Measurements from ENCODE around the gene DMAC2.

- TF ChIP-seq FOXP1 (IDR thresholded peaks at IDR 0.05) (no peak), FOXP1 (CRISPR knock-in tag; IDR thresholded peaks at IDR 0.05) (no peak), ZNF263 (CRISPR knock-in tag; IDR thresholded peaks at IDR 0.05) (no peak), RFX1 (IDR thresholded peaks at IDR 0.05) (no peak), POLR2A (IDR thresholded peaks at IDR 0.05; ENCODE audit: insufficient read depth in 1 of 2, low read depth in 2 of 2, low read length in 2 of 2) (no peak), KDM1A (CRISPR knock-in tag; IDR thresholded peaks at IDR 0.05) (no peak), EZH2 (conservative IDR thresholded peaks at IDR 0.05; ENCODE audit: low read depth, low read length) (no peak), JUND (CRISPR knock-in tag; IDR thresholded peaks at IDR 0.05) (no peak), MAX (IDR thresholded peaks at IDR 0.05) (no peak)
These were observed 27.8 kb downstream of the DMAC2 start for GRCh38 chr19:41411968-41412265.

Measured in HepG2 (cell line).